ENCODE data around the gene ARHGAP28.
A peak's percentile ranks its signal among the peaks of the same experiment; 100 is the strongest.

The ARHGAP28 gene

DNA sequence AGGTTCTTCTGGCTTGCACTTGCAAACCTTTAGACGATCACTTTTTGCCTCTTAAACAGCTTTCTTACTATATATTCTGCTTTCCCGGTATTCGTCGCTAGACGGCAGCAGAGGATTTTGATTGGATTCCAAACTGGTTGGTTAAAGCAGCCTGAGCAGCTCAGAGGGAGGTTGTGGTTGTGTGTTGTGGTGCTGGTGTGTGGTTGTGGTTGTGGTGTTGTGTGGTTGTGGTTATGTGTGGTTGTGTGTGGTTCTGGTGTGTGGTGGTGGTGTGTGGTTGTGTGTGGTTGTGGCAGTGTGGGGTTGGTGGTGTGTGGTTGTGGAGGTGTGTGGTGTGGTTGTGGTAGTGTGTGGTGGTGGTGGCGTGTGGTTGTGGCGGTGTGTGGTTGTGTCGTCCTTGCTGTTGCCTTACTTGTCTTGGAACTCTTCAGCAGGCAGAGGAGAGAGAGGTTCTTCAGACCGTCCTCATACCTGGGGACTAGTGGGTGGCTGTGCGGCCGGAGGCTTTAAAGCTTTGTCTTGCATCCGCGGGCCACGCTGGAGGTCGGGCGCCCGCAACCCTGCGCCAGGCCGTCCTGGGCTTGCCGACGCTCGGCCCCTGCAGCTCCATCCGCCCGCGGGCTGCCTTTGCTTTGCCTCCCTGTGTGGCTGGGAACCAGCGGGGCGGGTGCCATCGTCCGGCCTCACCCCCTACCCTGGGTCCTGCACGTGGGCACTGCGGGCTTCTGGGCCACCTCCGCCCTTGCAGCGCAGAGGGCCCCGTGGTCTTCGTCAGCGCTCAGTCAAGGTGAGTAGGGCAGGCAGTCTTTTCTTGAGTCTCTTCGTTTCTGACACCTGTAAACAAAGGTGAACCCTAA, 190.8 kb downstream of the ARHGAP28 start:
- Histone ChIP-seq H2AK5ac (ENCODE audit: low read length) (peak overlapping the region; percentile 10), H3K9ac (ENCODE audit: low read length) (no peak overlapping the region), H4K12ac (ENCODE audit: low read depth, low read length) (no peak overlapping the region), H3K4me2 (ENCODE audit: low read length) (no peak overlapping the region), H3K4me3 (ENCODE audit: low read depth, low read length) (no peak overlapping the region), H3K27me3 (ENCODE audit: insufficient read depth, low read length) (no peaks in the 10 kb centered on the region), H3K9me3 (ENCODE audit: insufficient read depth, low read depth, low read length) (no peaks in the 10 kb centered on the region), H4K91ac (ENCODE audit: low read depth, low read length) (peak overlapping the region; percentile 27), H3K14ac (ENCODE audit: low read length) (peak overlapping the region; percentile 22), H3K27ac (ENCODE audit: low read depth, low read length) (no peak overlapping the region), H2BK120ac (ENCODE audit: insufficient read depth, low read length, poor library complexity) (peak overlapping the region; percentile 6), H2BK12ac (ENCODE audit: low read length) (peak overlapping the region; percentile 80), H4K8ac (ENCODE audit: low read depth, low read length) (peak overlapping the region; percentile 8), H3K18ac (ENCODE audit: low read length) (peak overlapping the region; percentile 15), H3K36me3 (ENCODE audit: control insufficient read depth in 1 of 2, insufficient read depth in 2 of 2, low read length in 2 of 2) (peaks cover 2 to 5% of the 10 kb centered on the region in 2 experiments), H2BK5ac (ENCODE audit: low read depth, low read length, poor library complexity) (no peak overlapping the region), H3K4ac (ENCODE audit: low read depth, low read length) (peak overlapping the region; percentile 4), H3K23ac (ENCODE audit: low read length) (no peak overlapping the region), H3K79me1 (ENCODE audit: low read length) (peaks cover 5% of the 10 kb centered on the region), H2AFZ (ENCODE audit: insufficient read depth, low read length, poor library complexity) (no peak overlapping the region), H3K4me1 (ENCODE audit: control insufficient read depth in 1 of 2, insufficient read depth in 2 of 2, low read length in 2 of 2) (peaks cover 2 to 6% of the 10 kb centered on the region in 2 experiments), H3K79me2 (ENCODE audit: control insufficient read depth, insufficient read depth, low read length, poor library complexity) (no peaks in the 10 kb centered on the region)
- peak; percentile 81 to 93 for DNase-seq
- WGBS (ENCODE audit: extremely low coverage, insufficient coverage, insufficient read length): no CpG with 5 or more reads among the region's 37 CpGs

DNA sequence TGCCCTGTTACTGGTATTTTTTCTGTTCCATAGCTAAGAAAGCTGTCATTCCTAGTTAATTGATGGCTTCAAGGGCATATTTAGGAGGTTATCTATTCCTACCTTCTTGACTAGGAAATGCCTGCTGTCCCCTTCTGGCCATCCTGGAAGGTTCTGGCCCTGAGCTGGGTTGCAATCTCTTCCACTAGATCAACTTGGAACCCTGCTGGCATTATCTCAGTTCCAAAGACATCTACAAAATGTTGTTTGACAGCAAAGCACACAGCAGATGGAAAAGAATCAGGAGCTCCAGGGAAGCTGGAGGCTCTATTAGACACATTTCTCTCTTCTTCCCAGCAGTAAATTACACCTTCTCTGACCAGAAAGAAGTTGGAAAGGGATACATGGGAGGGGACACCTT, 192.1 kb downstream of the ARHGAP28 start:
- Histone ChIP-seq H3K4me1 (ENCODE audit: control insufficient read depth in 1 of 2, insufficient read depth in 2 of 2, low read length in 2 of 2) (peaks cover 5 to 16% of the 10 kb centered on the region in 2 experiments), H3K9me3 (ENCODE audit: insufficient read depth, low read depth, low read length) (no peaks in the 10 kb centered on the region), H2BK120ac (ENCODE audit: insufficient read depth, low read length, poor library complexity) (no peak overlapping the region), H4K12ac (ENCODE audit: low read depth, low read length) (no peak overlapping the region), H2BK12ac (ENCODE audit: low read length) (no peak overlapping the region), H3K4ac (ENCODE audit: low read depth, low read length) (no peak overlapping the region), H3K23ac (ENCODE audit: low read length) (no peak overlapping the region), H3K79me2 (ENCODE audit: control insufficient read depth, insufficient read depth, low read length, poor library complexity) (peaks cover under 1% of the 10 kb centered on the region), H3K27ac (ENCODE audit: low read depth, low read length) (no peak overlapping the region), H2AK5ac (ENCODE audit: low read length) (no peak overlapping the region), H3K27me3 (ENCODE audit: insufficient read depth, low read length) (no peaks in the 10 kb centered on the region), H3K79me1 (ENCODE audit: low read length) (peaks cover 9% of the 10 kb centered on the region), H4K91ac (ENCODE audit: low read depth, low read length) (no peak overlapping the region), H4K8ac (ENCODE audit: low read depth, low read length) (no peak overlapping the region), H3K9ac (ENCODE audit: low read length) (no peak overlapping the region), H3K18ac (ENCODE audit: low read length) (no peak overlapping the region), H3K36me3 (ENCODE audit: control insufficient read depth in 1 of 2, insufficient read depth in 2 of 2, low read length in 2 of 2) (no peaks in the 10 kb centered on the region), H3K14ac (ENCODE audit: low read length) (no peak overlapping the region), H2BK5ac (ENCODE audit: low read depth, low read length, poor library complexity) (no peak overlapping the region), H2AFZ (ENCODE audit: insufficient read depth, low read length, poor library complexity) (no peak overlapping the region), H3K4me3 (ENCODE audit: low read depth, low read length) (no peak overlapping the region), H3K4me2 (ENCODE audit: low read length) (no peak overlapping the region)
- DNase-seq: peak; percentile 93 to 96

DNA sequence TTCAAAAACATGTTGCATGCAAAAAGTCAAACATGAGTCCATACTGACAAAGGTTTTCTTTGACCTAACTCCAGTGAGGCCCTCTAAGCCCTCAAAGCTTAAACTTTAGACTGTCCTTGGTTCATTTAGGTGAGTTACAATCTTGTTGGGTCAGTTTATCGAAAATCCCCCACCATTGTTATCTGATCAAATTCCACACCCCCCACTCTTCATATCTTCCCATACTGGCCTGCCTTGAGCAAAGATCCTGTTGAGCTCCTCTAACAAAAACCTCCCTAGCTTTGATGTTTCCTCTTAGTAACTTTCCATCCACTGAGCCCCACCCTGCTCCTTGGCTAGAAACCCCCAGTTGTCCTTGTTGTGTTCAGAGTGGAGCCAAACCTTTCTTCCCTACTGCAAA, 193.7 kb downstream of the ARHGAP28 start:
- no peak overlapping the region for H3K4me3 ChIP-seq (ENCODE audit: low read depth, low read length)
- H3K14ac ChIP-seq (ENCODE audit: low read length): no peak overlapping the region
- H3K79me1 ChIP-seq (ENCODE audit: low read length): peaks cover 13% of the 10 kb centered on the region
- peak overlapping the region; percentile 57 for H4K91ac ChIP-seq (ENCODE audit: low read depth, low read length)
- H2BK120ac ChIP-seq (ENCODE audit: insufficient read depth, low read length, poor library complexity): no peak overlapping the region
- no peak overlapping the region for H3K18ac ChIP-seq (ENCODE audit: low read length)
- H3K9me3 ChIP-seq (ENCODE audit: insufficient read depth, low read depth, low read length): no peaks in the 10 kb centered on the region
- no peak overlapping the region for H2AFZ ChIP-seq (ENCODE audit: insufficient read depth, low read length, poor library complexity)
- H3K9ac ChIP-seq (ENCODE audit: low read length): no peak overlapping the region
- no CpG with 5 or more reads among the region's 1 CpG for WGBS (ENCODE audit: extremely low coverage, insufficient coverage, insufficient read length)
- DNase-seq: no peak
- H3K4ac ChIP-seq (ENCODE audit: low read depth, low read length): no peak overlapping the region
- H4K8ac ChIP-seq (ENCODE audit: low read depth, low read length): no peak overlapping the region
- H3K27ac ChIP-seq (ENCODE audit: low read depth, low read length): no peak overlapping the region
- H2AK5ac ChIP-seq (ENCODE audit: low read length): no peak overlapping the region
- no peaks in the 10 kb centered on the region for H3K27me3 ChIP-seq (ENCODE audit: insufficient read depth, low read length)
- H2BK12ac ChIP-seq (ENCODE audit: low read length): peak overlapping the region; percentile 42
- H3K4me1 ChIP-seq (ENCODE audit: control insufficient read depth in 1 of 2, insufficient read depth in 2 of 2, low read length in 2 of 2): peaks cover 7 to 22% of the 10 kb centered on the region in 2 experiments
- no peaks in the 10 kb centered on the region for H3K36me3 ChIP-seq (ENCODE audit: control insufficient read depth in 1 of 2, insufficient read depth in 2 of 2, low read length in 2 of 2)
- no peak overlapping the region for H3K4me2 ChIP-seq (ENCODE audit: low read length)
- H4K12ac ChIP-seq (ENCODE audit: low read depth, low read length): no peak overlapping the region
- H3K23ac ChIP-seq (ENCODE audit: low read length): no peak overlapping the region
- peaks cover 1% of the 10 kb centered on the region for H3K79me2 ChIP-seq (ENCODE audit: control insufficient read depth, insufficient read depth, low read length, poor library complexity)
- H2BK5ac ChIP-seq (ENCODE audit: low read depth, low read length, poor library complexity): no peak overlapping the region

DNA sequence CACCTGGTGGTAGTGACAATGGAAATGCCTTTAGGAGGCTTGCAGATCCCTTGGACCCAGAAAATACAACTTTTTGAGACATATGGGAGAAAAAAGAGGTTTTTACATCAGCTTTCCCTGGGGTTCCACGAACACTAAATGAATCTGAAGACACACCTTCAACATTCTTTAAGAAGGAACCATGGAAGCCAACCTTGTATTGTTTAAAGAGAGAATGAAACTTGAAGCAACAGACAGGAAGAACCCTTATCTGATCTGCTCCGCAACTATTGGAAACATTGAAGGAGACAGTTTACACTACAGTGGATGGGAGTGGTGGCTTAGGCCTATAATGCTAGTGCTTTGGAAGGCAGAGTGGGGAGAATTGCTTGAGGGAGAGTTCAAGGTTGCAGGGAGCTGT, 197.6 kb downstream of the ARHGAP28 start:
- Histone ChIP-seq H3K27me3 (ENCODE audit: insufficient read depth, low read length) (no peaks in the 10 kb centered on the region), H3K4me2 (ENCODE audit: low read length) (no peak overlapping the region), H3K9me3 (ENCODE audit: insufficient read depth, low read depth, low read length) (peaks cover 1% of the 10 kb centered on the region), H3K36me3 (ENCODE audit: control insufficient read depth in 1 of 2, insufficient read depth in 2 of 2, low read length in 2 of 2) (no peaks in the 10 kb centered on the region), H4K12ac (ENCODE audit: low read depth, low read length) (no peak overlapping the region), H2AK5ac (ENCODE audit: low read length) (no peak overlapping the region), H3K27ac (ENCODE audit: low read depth, low read length) (peak overlapping the region; percentile 66), H3K4ac (ENCODE audit: low read depth, low read length) (no peak overlapping the region), H2BK5ac (ENCODE audit: low read depth, low read length, poor library complexity) (peak overlapping the region; percentile 21), H3K79me1 (ENCODE audit: low read length) (peaks cover 10% of the 10 kb centered on the region), H3K4me3 (ENCODE audit: low read depth, low read length) (no peak overlapping the region), H2AFZ (ENCODE audit: insufficient read depth, low read length, poor library complexity) (no peak overlapping the region), H4K91ac (ENCODE audit: low read depth, low read length) (no peak overlapping the region), H2BK120ac (ENCODE audit: insufficient read depth, low read length, poor library complexity) (no peak overlapping the region), H3K23ac (ENCODE audit: low read length) (no peak overlapping the region), H3K9ac (ENCODE audit: low read length) (no peak overlapping the region), H3K18ac (ENCODE audit: low read length) (no peak overlapping the region), H3K4me1 (ENCODE audit: control insufficient read depth in 1 of 2, insufficient read depth in 2 of 2, low read length in 2 of 2) (peaks cover 10 to 25% of the 10 kb centered on the region in 2 experiments), H4K8ac (ENCODE audit: low read depth, low read length) (no peak overlapping the region), H3K14ac (ENCODE audit: low read length) (no peak overlapping the region), H3K79me2 (ENCODE audit: control insufficient read depth, insufficient read depth, low read length, poor library complexity) (peaks cover 1% of the 10 kb centered on the region), H2BK12ac (ENCODE audit: low read length) (no peak overlapping the region)
- WGBS (ENCODE audit: extremely low coverage, insufficient coverage, insufficient read length): no CpG with 5 or more reads among the region's 2 CpGs
- no peak for DNase-seq

All from trophoblast cell (in vitro differentiated cells and primary cell).